ENCODE data around the gene B3GALT6.

B3GALT6 gene

DNA sequence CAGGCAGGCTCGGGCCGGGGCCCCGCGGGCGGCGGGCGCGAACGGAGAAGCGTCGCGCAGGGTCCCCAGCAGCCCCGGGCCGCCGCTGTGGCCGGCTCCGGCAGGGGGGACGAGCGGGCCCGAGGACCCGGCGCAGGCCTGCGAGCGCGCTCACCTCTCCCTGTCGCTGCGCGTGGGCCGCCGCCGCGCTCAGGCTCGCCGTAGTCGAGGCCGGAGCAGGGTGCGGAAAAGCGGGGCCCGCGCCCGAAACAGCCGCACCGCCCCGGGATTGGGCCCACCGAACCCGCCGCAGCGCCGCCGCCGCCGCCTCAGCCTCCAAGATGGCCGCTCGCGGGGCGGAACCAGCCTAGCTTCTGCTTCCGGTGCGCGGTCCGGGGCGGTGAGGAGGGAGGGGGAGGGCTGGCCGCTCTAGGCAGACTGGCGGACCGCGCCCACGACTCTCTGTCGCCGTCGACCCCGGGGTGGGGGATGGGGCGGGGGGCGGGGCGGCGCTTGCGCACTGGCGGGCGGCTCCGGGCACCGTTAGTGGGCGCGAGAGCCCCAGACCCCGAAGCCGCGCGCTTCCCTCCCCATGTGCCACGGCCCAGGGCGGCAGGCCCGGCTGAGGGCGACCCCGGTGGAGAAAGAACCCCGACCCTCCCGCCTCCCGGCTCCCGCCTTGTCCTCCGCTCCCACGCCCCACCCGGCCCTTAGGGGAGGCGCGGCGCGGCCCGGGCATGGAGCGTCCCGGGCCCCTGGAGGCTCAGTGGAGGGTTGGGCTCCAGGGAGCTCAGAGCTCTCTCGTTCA is 41.7 kb downstream of the B3GALT6 start, which contains the start of gene UBE2J2:
Gene UBE2J2, minus strand, starts transcription at position 343 of the 787 bp plus-strand sequence. CDS start 5,862 bp downstream, outside the sequence.
- DNase-seq: peak; percentile 96
- TF ChIP-seq GATA1 (IDR thresholded peaks at IDR 0.05; ENCODE audit: low read depth, low read length) (no peak), POLR2A (IDR thresholded peaks at IDR 0.05; ENCODE audit: low read length) (peak; percentile 28)

- TF ChIP-seq GATA1 (IDR thresholded peaks at IDR 0.05; ENCODE audit: low read depth, low read length): no peak
- no peak for TF ChIP-seq POLR2A (IDR thresholded peaks at IDR 0.05; ENCODE audit: low read length)
- no peak for DNase-seq
Observed at GRCh38 chr1:1274299-1274930, 42.4 kb downstream of the B3GALT6 start.

DNA sequence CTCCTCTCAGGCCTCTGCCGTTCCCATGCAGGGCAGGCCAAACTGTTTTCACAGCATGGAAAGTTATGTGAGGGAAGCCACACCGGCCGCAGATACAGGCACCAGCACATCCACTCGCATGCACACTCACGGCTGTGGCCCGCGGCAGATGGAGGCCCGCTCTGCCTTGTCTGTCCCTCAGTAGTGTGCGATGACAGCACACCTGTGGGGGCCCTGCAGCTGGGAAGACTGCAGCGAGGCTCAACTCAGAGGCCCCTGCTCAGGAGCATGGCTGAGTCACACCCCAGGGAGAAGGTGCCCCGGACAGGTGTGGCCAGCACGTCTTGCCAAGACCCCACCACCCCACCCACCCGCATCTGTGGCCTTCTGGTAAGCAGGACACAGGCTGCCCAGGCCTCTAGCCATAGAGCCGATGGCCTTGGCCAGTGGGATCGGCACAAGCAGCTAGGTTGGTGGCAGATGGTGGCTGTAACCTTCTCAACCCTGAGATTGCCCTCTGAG is 42.9 kb downstream of the B3GALT6 start:
- TF ChIP-seq GATA1 (IDR thresholded peaks at IDR 0.05; ENCODE audit: low read depth, low read length) (no peak), POLR2A (IDR thresholded peaks at IDR 0.05; ENCODE audit: low read length) (no peak)

DNA sequence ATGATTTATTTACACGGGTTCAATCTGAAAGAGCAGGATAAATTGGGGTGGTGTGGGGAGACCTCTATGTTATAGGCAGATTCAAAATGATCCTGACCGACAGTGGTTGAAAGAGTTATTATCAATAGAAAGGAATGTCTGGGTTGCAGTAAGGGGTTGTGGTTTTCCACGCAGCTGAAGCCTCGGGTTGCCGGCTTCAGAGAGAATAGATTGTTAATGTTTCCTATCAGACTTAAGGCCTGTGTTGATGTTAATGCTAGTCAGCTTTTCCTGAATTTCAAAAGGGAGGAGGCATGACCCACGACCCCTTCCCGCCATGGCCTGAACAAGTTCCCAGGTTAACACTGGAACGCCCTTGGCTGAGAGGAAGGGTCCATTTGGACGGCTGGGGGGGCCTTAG is 43.8 kb downstream of the B3GALT6 start:
- TF ChIP-seq GATA1 (IDR thresholded peaks at IDR 0.05; ENCODE audit: low read depth, low read length): no peak
- TF ChIP-seq POLR2A (IDR thresholded peaks at IDR 0.05; ENCODE audit: low read length): no peak
- DNase-seq: no peak

More for the DNA sequence above, 42.9 kb downstream of the B3GALT6 start:
- DNase-seq: no peak

- TF ChIP-seq GATA1 (IDR thresholded peaks at IDR 0.05; ENCODE audit: low read depth, low read length) (no peak), POLR2A (IDR thresholded peaks at IDR 0.05; ENCODE audit: low read length) (no peak)
- DNase-seq: no peak
Observed at GRCh38 chr1:1278620-1279019, 46.6 kb downstream of the B3GALT6 start.

DNA sequence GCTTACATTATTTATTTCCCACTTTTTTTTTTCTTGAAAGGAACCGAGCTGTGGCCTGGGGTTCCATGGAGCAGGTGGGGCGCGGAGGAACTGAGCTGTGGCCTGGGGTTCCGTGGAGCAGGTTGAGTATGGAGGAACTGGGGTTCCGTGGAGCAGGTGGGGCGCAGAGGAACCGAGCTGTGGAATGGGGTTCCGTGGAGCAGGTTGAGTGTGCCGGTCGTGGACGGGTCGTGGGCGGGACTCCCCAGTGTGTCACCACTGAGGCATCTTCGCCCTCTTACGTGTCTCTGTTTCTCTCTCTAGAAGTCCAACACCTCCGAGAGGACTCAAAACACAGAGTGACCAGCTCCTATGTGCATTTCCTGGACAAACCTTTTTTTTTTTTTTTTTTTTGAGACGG is 47.0 kb downstream of the B3GALT6 start:
- DNase-seq: no peak
- TF ChIP-seq GATA1 (IDR thresholded peaks at IDR 0.05; ENCODE audit: low read depth, low read length): no peak
- no peak for TF ChIP-seq POLR2A (IDR thresholded peaks at IDR 0.05; ENCODE audit: low read length)

- no peak for DNase-seq
- TF ChIP-seq POLR2A (IDR thresholded peaks at IDR 0.05; ENCODE audit: low read length): no peak
- no peak for TF ChIP-seq GATA1 (IDR thresholded peaks at IDR 0.05; ENCODE audit: low read depth, low read length)
Observed at GRCh38 chr1:1280782-1281481, 48.9 kb downstream of the B3GALT6 start.

GRCh38 chr1:1281533-1282321 is 49.7 kb downstream of the B3GALT6 start:
- no peak for TF ChIP-seq POLR2A (IDR thresholded peaks at IDR 0.05; ENCODE audit: low read length)
- no peak for TF ChIP-seq GATA1 (IDR thresholded peaks at IDR 0.05; ENCODE audit: low read depth, low read length)
- no peak for DNase-seq

DNA sequence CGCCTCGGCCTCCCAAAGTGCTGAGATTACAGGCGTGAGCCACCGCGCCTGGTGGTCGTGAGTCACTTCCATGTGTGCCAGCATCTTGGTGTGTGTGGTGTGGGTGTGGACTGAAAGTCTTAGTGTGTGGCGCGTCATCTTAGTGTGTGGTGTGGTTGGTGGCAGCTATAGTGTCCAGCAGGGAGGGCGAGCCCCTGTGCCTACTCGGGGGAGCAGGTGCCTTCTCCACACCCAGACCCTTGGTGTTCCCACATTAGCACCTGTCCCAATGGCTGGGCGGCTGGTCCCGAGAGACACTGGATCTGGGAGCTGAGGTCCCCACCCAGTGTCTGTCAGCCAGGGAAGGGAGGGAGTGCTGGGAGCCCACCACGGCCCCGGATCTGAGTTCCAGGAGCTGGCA is 51.0 kb downstream of the B3GALT6 start:
- TF ChIP-seq POLR2A (IDR thresholded peaks at IDR 0.05; ENCODE audit: low read length) (no peak), GATA1 (IDR thresholded peaks at IDR 0.05; ENCODE audit: low read depth, low read length) (no peak)
- no peak for DNase-seq

- TF ChIP-seq POLR2A (IDR thresholded peaks at IDR 0.05; ENCODE audit: low read length) (no peak), GATA1 (IDR thresholded peaks at IDR 0.05; ENCODE audit: low read depth, low read length) (no peak)
- peak; percentile 14 to 42 for DNase-seq
Observed at GRCh38 chr1:1283821-1284220, 51.8 kb downstream of the B3GALT6 start.
